HCT116 (cell line): ENCODE results near the gene SLC22A23. TPM values are rescaled to one million over a fixed set of nuclear protein-coding genes. Genes with fewer than 3 reads are reported as not detected.

Source experiments
- ATAC-seq: fragments of 200-7000 bp; cut with Tn5 transposase; 2 replicates; pipeline ENCODE4 v1.9.1; 2020; ENCODE audit warnings: mild to moderate bottlenecking, moderate library complexity
- BruUV-seq: library from RNA; stranded (reverse); fragments of 400-500 nt; replicated peaks from 2 replicates; lab custom pipeline; 2021; lab: Mats Ljungman, UMichigan
- CTCF ChIA-PET: fragments of 300-600 bp; sonication (Branson Sonifier 250); formaldehyde crosslinking; loops from one replicate; lab custom pipeline; 2021; ENCODE audit warnings: antibody characterized with exemption; lab: Charles Lee
- POLR2A ChIA-PET: fragments of 300-600, 350-600 bp; sonication (Branson Sonifier 250); formaldehyde crosslinking; loops from one replicate; lab custom pipeline; 2021; ENCODE audit warnings: antibody characterized with exemption; lab: Charles Lee
- RAD21 ChIA-PET, 2 experiments: fragments of 300-600 bp; sonication (Branson Sonifier 250); formaldehyde crosslinking; loops; one replicate each; lab custom pipeline; 2023; ENCODE audit warnings: low total read pairs in 2 of 2; ENCODE audit not compliant: uncharacterized antibody in 2 of 2, unreplicated experiment in 2 of 2, low non-redundant PET in 1 of 2; lab: Charles Lee
- DNase-seq: peaks from one replicate; pipeline ENCODE4 v3.0.0-alpha.2; 2010; ENCODE audit warnings: low read depth, low spot score
- H2AFZ ChIP-seq: fragments of 200-600 bp; shearing (Covaris generic), sonication (generic); 2 replicates; pipeline ENCODE4 v1.6.1; 2017; ENCODE audit warnings: low read depth, mixed run types, mixed read lengths, antibody characterized with exemption, low read length; ENCODE audit not compliant: poor library complexity, severe bottlenecking
- H3K27ac ChIP-seq: 2 replicates; pipeline ENCODE4 v1.5.1; 2012; ENCODE audit warnings: low read depth, low read length
- H3K27me3 ChIP-seq: fragments of 200-600 bp; sonication (generic); 2 replicates; pipeline ENCODE4 v1.6.1; 2016; ENCODE audit warnings: mixed run types, low read length, mixed read lengths; ENCODE audit not compliant: insufficient read depth
- H3K36me3 ChIP-seq, 2 experiments: fragments of 200-500 bp in 1 of 2; fragments of 200-600 bp in 1 of 2; sonication (Bioruptor generic) in 1 of 2; sonication (generic) in 1 of 2; 2 replicates each; pipeline versions ENCODE4 v1.5.1 to v1.6.1; 2014 to 2016; ENCODE audit warnings: low read length in 2 of 2, inconsistent platforms in 1 of 2, mixed read lengths in 1 of 2, mixed run types in 1 of 2; ENCODE audit not compliant: insufficient read depth in 2 of 2, control insufficient read depth in 1 of 2
- H3K4me1 ChIP-seq, 2 experiments: fragments of 200-600 bp in 1 of 2; sonication (generic) in 1 of 2; 2 replicates each; pipeline versions ENCODE4 v1.5.1 to v1.6.1; 2012 to 2017; ENCODE audit warnings: low read length in 2 of 2, inconsistent platforms in 1 of 2, mild to moderate bottlenecking in 1 of 2, mixed read lengths in 1 of 2, mixed run types in 1 of 2, moderate library complexity in 1 of 2; ENCODE audit not compliant: insufficient read depth in 2 of 2, control insufficient read depth in 1 of 2
- H3K4me2 ChIP-seq: fragments of 200-600 bp; sonication (generic); 2 replicates; pipeline ENCODE4 v1.6.1; 2017; ENCODE audit warnings: mixed run types, low read length, mixed read lengths
- H3K4me3 ChIP-seq, 2 experiments: fragments of 200-600 bp in 1 of 2; sonication (generic) in 1 of 2; replicated peaks in 1 of 2; 2 replicates each; pipeline ENCODE4 v1.5.1; 2011 to 2016; ENCODE audit warnings: low read length in 2 of 2, control low read depth in 1 of 2, low read depth in 1 of 2, mild to moderate bottlenecking in 1 of 2, mixed read lengths in 1 of 2, mixed run types in 1 of 2
- H3K79me2 ChIP-seq: fragments of 200-600 bp; sonication (generic); 2 replicates; pipeline ENCODE4 v1.6.1; 2017; ENCODE audit warnings: mild to moderate bottlenecking, mixed run types, low read length, moderate library complexity, mixed read lengths; ENCODE audit not compliant: insufficient read depth
- H3K9ac ChIP-seq: fragments of 200-600 bp; sonication (generic); 2 replicates; pipeline ENCODE4 v1.6.1; 2016; ENCODE audit warnings: low read length, mixed read lengths
- H3K9me2 ChIP-seq: fragments of 200-600 bp; sonication (generic), shearing (Covaris generic); 2 replicates; pipeline ENCODE4 v1.6.1; 2017; ENCODE audit warnings: mixed run types, mild to moderate bottlenecking, moderate library complexity; ENCODE audit not compliant: insufficient read depth
- H3K9me3 ChIP-seq, 2 experiments: fragments of 200-500 bp in 1 of 2; fragments of 200-600 bp in 1 of 2; sonication (Bioruptor generic) in 1 of 2; sonication (generic) in 1 of 2; 2 replicates each; pipeline ENCODE4 v1.6.1; 2014 to 2017; ENCODE audit warnings: low read length in 2 of 2, mixed read lengths in 2 of 2, inconsistent platforms in 1 of 2, low read depth in 1 of 2, mild to moderate bottlenecking in 1 of 2, mixed run types in 1 of 2, moderate library complexity in 1 of 2; ENCODE audit not compliant: control insufficient read depth in 1 of 2, insufficient read depth in 1 of 2
- H4K20me1 ChIP-seq: fragments of 200-600 bp; sonication (generic), shearing (Covaris generic); 2 replicates; pipeline ENCODE4 v1.6.1; 2017; ENCODE audit warnings: mixed run types, mild to moderate bottlenecking, moderate library complexity; ENCODE audit not compliant: insufficient read depth
- EGR1 ChIP-seq: IDR thresholded peaks from 2 replicates; pipeline ENCODE4 v1.6.1; 2012; ENCODE audit warnings: low read depth
- ELF1 ChIP-seq: IDR thresholded peaks from 2 replicates; pipeline ENCODE4 v1.6.1; 2012; ENCODE audit warnings: low read depth, borderline replicate concordance
- EZH2 ChIP-seq: fragments of 200-600 bp; sonication (generic); IDR thresholded peaks from 2 replicates; pipeline ENCODE4 v1.6.1; 2017; ENCODE audit warnings: antibody characterized with exemption, mixed run types
- RAD21 ChIP-seq: IDR thresholded peaks from 2 replicates; pipeline ENCODE4 v1.6.1; 2012; ENCODE audit warnings: low read depth, mild to moderate bottlenecking
- SIN3A ChIP-seq: IDR thresholded peaks from 2 replicates; pipeline ENCODE4 v1.6.1; 2012; ENCODE audit warnings: low read depth
- SP1 ChIP-seq: IDR thresholded peaks from 2 replicates; pipeline ENCODE4 v1.6.1; 2012; ENCODE audit warnings: low read depth
- YY1 ChIP-seq: IDR thresholded peaks from 2 replicates; pipeline ENCODE4 v1.6.1; 2011; ENCODE audit warnings: low read length, low read depth, moderate library complexity, mild to moderate bottlenecking; ENCODE audit not compliant: insufficient replicate concordance; ENCODE audit errors: extremely low read depth
- ZFX ChIP-seq: fragments of 450-650 bp; IDR thresholded peaks from 2 replicates; pipeline ENCODE4 v1.6.1; 2017
- ZNF274 ChIP-seq: fragments of 200-500 bp; sonication (Bioruptor generic); IDR thresholded peaks from 2 replicates; pipeline ENCODE4 v1.6.1; 2014; ENCODE audit warnings: mild to moderate bottlenecking, low read depth, low read length, inconsistent platforms
- intact Hi-C: fragments of 100-400 bp; cut with micrococcal nuclease; formaldehyde crosslinking; loops from 2 replicates; pipeline ENCODE4 v1.10.0; 2022
- total RNA-seq: library from RNA; stranded (reverse); gene quantifications from one replicate; pipeline ENCODE4 v1.2.1, GENCODE V29; 2021; ENCODE audit not compliant: unreplicated experiment
- TF ChIP-seq, protein P1 (sequence below): IDR thresholded peaks from 2 replicates; pipeline ENCODE4 v1.6.1; 2012
- TF ChIP-seq, protein P2 (sequence below): IDR thresholded peaks from 2 replicates; pipeline ENCODE4 v1.6.1; 2011; ENCODE audit warnings: mild to moderate bottlenecking, low read length, moderate library complexity; ENCODE audit not compliant: insufficient replicate concordance; ENCODE audit errors: extremely low read depth
- TF ChIP-seq, protein P3 (sequence below): IDR thresholded peaks from 2 replicates; pipeline ENCODE4 v1.6.1; 2012

Gene SLC22A23
- total RNA-seq, 1 experiment from 2014 or later: 11.5 TPM

DNA sequence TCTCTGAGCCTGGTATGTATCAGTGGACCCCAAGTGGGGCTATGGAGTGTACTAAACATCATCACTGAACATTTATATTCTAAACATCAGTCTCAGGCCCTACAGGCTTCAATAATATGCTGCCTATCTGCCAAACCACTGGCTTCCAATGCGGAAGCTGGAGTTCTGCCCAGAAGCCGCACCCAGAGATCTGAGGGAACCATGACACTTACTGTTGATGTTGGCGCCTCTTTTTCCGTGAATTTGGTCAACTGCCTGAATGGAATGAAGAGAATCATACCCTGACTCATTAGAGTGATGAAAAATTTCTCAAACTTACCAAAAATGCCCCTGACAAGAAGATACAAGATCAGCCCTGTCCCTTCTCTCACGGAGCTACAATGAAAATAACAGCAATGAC lies 66.2 kb downstream of the SLC22A23 start (continued):
- TF ChIP-seq, protein P1, sequence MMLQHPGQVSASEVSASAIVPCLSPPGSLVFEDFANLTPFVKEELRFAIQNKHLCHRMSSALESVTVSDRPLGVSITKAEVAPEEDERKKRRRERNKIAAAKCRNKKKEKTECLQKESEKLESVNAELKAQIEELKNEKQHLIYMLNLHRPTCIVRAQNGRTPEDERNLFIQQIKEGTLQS: no peak

DNA sequence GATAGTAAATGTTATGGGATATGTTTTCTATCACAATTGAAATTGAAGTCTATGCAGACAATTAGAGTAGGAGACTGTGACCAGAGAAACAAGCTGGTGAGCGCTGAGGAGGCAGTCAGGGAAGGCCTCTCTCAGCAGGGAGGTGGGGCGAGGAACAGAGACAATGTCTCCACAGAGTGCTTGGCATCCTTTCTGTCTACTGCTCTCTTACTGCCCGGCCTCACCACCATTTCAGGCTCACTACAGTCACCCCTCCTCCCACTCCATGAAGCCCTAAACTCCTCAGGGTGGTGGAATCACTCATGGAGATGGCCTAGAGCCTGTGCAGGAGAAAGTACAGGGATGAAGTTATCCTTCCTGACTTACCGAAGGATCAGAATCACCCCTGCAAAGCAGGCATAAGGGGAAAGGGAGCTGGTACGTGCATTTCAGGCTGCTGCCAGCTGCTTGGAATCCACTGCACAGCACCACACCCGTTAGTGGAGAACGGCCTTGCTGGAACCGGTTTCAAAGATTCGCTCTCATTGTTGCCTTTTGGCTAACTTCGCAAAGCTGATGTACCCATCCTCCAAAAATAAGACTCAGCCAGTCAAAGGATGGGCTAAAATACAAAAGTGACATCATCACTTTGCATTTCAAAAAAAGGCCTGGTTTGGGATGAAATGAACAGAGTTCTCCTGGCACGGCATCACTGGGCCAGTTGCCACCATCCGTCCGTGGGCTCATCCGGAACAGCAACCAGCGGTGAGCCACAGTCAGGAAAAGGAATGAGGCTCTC lies 67.3 kb downstream of the SLC22A23 start:
- ChIA-PET RAD21 (no interaction called here), CTCF (interaction anchor here (1.5 to 1.6 kb wide), 2 partner anchors 9 to 21 kb away, joined by 3 to 6 read pairs; no protein-coding TSS in a partner anchor), POLR2A (interaction anchor here (0.7 kb wide), 1 partner anchor 8 kb away, joined by 3 read pairs; no protein-coding TSS in a partner anchor)
- TF ChIP-seq ZFX (no peak), EGR1 (no peak), EZH2 (no peak), SIN3A (no peak), ZNF274 (no peak), SP1 (no peak), YY1 (no peak), RAD21 (no peak), ELF1 (no peak)
- TF ChIP-seq, protein P2, sequence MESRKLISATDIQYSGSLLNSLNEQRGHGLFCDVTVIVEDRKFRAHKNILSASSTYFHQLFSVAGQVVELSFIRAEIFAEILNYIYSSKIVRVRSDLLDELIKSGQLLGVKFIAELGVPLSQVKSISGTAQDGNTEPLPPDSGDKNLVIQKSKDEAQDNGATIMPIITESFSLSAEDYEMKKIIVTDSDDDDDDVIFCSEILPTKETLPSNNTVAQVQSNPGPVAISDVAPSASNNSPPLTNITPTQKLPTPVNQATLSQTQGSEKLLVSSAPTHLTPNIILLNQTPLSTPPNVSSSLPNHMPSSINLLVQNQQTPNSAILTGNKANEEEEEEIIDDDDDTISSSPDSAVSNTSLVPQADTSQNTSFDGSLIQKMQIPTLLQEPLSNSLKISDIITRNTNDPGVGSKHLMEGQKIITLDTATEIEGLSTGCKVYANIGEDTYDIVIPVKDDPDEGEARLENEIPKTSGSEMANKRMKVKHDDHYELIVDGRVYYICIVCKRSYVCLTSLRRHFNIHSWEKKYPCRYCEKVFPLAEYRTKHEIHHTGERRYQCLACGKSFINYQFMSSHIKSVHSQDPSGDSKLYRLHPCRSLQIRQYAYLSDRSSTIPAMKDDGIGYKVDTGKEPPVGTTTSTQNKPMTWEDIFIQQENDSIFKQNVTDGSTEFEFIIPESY: no peak
- TF ChIP-seq, protein P3, sequence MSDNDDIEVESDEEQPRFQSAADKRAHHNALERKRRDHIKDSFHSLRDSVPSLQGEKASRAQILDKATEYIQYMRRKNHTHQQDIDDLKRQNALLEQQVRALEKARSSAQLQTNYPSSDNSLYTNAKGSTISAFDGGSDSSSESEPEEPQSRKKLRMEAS: no peak
- no peaks in the 10 kb centered on the region for H3K9me2 ChIP-seq
- H3K36me3 ChIP-seq: no peaks in the 10 kb centered on the region
- H3K79me2 ChIP-seq: no peaks in the 10 kb centered on the region; the same call in 1 of the 2 replicates
- 0 out of 2 replicates have a peak overlapping the region, but pooled peaks have one; percentile 25 for H3K9ac ChIP-seq
- no peak overlapping the region for H3K27ac ChIP-seq
- intact Hi-C loops: no loop called here
- no peaks in the 10 kb centered on the region; the same call in 1 of the 2 replicates for H4K20me1 ChIP-seq
- H2AFZ ChIP-seq: no peak overlapping the region
- DNase-seq: no peak
- no peaks in the 10 kb centered on the region for H3K27me3 ChIP-seq
- peak overlapping the region; percentile 66 for H3K4me2 ChIP-seq
- no TSS peak for BruUV-seq
- H3K9me3 ChIP-seq: no peaks in the 10 kb centered on the region
- ATAC-seq: no peak
- no peak overlapping the region for H3K4me3 ChIP-seq
- H3K4me1 ChIP-seq: peaks cover 52 to 76% of the 10 kb centered on the region in 2 experiments
